HG03095 (cell line): ENCODE data around the gene IGFBP6.
"Not testable (repeated sequence)": the region's sequence is repeated elsewhere in the genome, so short reads cannot be mapped to it uniquely, and the experiment has no call there.

Experiments used
- ATAC-seq: cut with Tn5 transposase; IDR thresholded peaks from one replicate; pipeline ENCODE4 v1.9.1; 2021; ENCODE audit warnings: moderate library complexity; ENCODE audit not compliant: unreplicated experiment

Gene IGFBP6

GRCh38 chr12:53096089-53096741, 1.3 kb upstream of the IGFBP6 start:
- no peak for ATAC-seq

- no peak for ATAC-seq
Measured at GRCh38 chr12:53096759-53097158, 708 bp upstream of the IGFBP6 start.

- ATAC-seq = no peak
Measured at GRCh38 chr12:53097207-53097563, 282 bp upstream of the IGFBP6 start.

GRCh38 chr12:53098354-53098981, 1.0 kb downstream of the IGFBP6 start:
- ATAC-seq = no peak

GRCh38 chr12:53099071-53099882, 1.8 kb downstream of the IGFBP6 start:
- no peak for ATAC-seq

- no peak for ATAC-seq
Measured at GRCh38 chr12:53100466-53101151, 3.1 kb downstream of the IGFBP6 start.

GRCh38 chr12:53101266-53101665, 3.8 kb downstream of the IGFBP6 start:
- ATAC-seq = no peak

- ATAC-seq = no peak
Measured at GRCh38 chr12:53101931-53102781, 4.7 kb downstream of the IGFBP6 start.

- no peak for ATAC-seq
Measured at GRCh38 chr12:53102883-53103807, 5.7 kb downstream of the IGFBP6 start, which contains the start of gene SOAT2. Gene SOAT2 (plus strand): TSS chr12:53103486. CDS start chr12:53103578, 92 bp downstream.

- no peak for ATAC-seq
Measured at GRCh38 chr12:53103860-53104305, 6.4 kb downstream of the IGFBP6 start.

- ATAC-seq = no peak
Measured at GRCh38 chr12:53105256-53105655, 7.8 kb downstream of the IGFBP6 start.

GRCh38 chr12:53105712-53106439, 8.4 kb downstream of the IGFBP6 start:
- no peak for ATAC-seq

GRCh38 chr12:53107122-53107521, 9.7 kb downstream of the IGFBP6 start:
- ATAC-seq = no peak

- ATAC-seq = not testable (repeated sequence)
Measured at GRCh38 chr12:53112431-53112830, 15.0 kb downstream of the IGFBP6 start.

- ATAC-seq = no peak
Measured at GRCh38 chr12:53113136-53113705, 15.8 kb downstream of the IGFBP6 start.

- no peak for ATAC-seq
Measured at GRCh38 chr12:53113951-53114350, 16.5 kb downstream of the IGFBP6 start.

GRCh38 chr12:53115112-53115890, 17.8 kb downstream of the IGFBP6 start:
- no peak for ATAC-seq
